Ovary (tissue), 9 donors: ENCODE data around the gene CRY1. TPM values are rescaled to one million over a fixed set of nuclear protein-coding genes. Genes with fewer than 3 reads are reported as not detected.

Experiments used
- DNase-seq, 5 donors: peaks; one replicate each; pipeline ENCODE4 v3.0.0-alpha.2; 2019 to 2020
- H3K27ac ChIP-seq, 2 donors: fragments of 200-600 bp; one replicate each; pipeline versions ENCODE4 v1.5.1 to v1.8.0; 2019 to 2022
- H3K27me3 ChIP-seq: fragments of 200-600 bp; one replicate; pipeline ENCODE4 v1.8.0; 2022
- H3K36me3 ChIP-seq: fragments of 200-600 bp; sonication (generic); one replicate; pipeline ENCODE4 v1.5.1; 2019
- H3K4me1 ChIP-seq: one replicate; pipeline ENCODE4 v1.8.1; 2013; ENCODE audit warnings: mild to moderate bottlenecking, moderate library complexity; ENCODE audit not compliant: insufficient read depth
- H3K4me3 ChIP-seq: fragments of 200-600 bp; sonication (generic); one replicate; pipeline ENCODE4 v1.5.1; 2017
- H3K9me3 ChIP-seq, 2 donors: fragments of 200-600 bp in 1 of 2; sonication (generic) in 1 of 2; one replicate each; pipeline versions ENCODE4 v1.5.1 to v1.8.1; 2013 to 2019; ENCODE audit warnings: mild to moderate bottlenecking in 1 of 2, moderate library complexity in 1 of 2
- EP300 ChIP-seq: sonication (generic); formaldehyde crosslinking; IDR thresholded peaks from one replicate; pipeline ENCODE4 v1.6.1; 2017; ENCODE audit warnings: antibody characterized with exemption
- POLR2A ChIP-seq: fragments of 450-650 bp; IDR thresholded peaks from one replicate; pipeline ENCODE4 v1.6.1; 2017; ENCODE audit warnings: antibody characterized with exemption, mild to moderate bottlenecking, moderate library complexity
- WGBS, 3 donors: extraction: QIAGEN DNeasy Blood & Tissue Kit in 1 of 3; methylation state at CpG; one replicate each; pipeline versions ENCODE4 v1.1.5 to v1.1.7; 2013 to 2017; 5-methylcytosine and 5-hydroxymethylcytosine counted together
- intact Hi-C, 4 donors: fragments of 100-400 bp; cut with DNase I; formaldehyde crosslinking; loops; one replicate each; pipeline versions ENCODE4 v1.11.0 to v1.15.1; 2022 to 2023
- polyA plus RNA-seq, 2 donors: library from polyadenylated mRNA; stranded (reverse); fragments of 200-250 nt in 1 of 2; fragments of 350-450 nt in 1 of 2; fragmentation: Illumina TruSeq in 1 of 2; extraction: RNeasy Lipid Tissue Mini Kit (QIAGEN cat#74804) in 1 of 2; gene quantifications; one replicate each; pipeline ENCODE4 v1.2.3, GENCODE V29; 2013 to 2014
- total RNA-seq, 7 donors: library from RNA; depleted of rRNA in 2 of 7; stranded (reverse); fragments of >200 nt in 2 of 7; fragmentation: NEBNext Ultra II Directional in 3 of 7; extraction: Animal tissue kit (Norgen Biotek cat#: 25700) in 3 of 7; gene quantifications; one replicate each; pipeline versions ENCODE4 v1.1.0 to v1.2.4, GENCODE V29; 2016 to 2023
- TF ChIP-seq, protein P1 (sequence below), 3 donors: fragments of 450-650 bp in 2 of 3; fragments of 200-600 bp in 1 of 3; IDR thresholded peaks; one replicate each; pipeline versions ENCODE4 v1.5.1 to v1.8.0; 2016 to 2022; ENCODE audit warnings: antibody characterized with exemption in 3 of 3, mild to moderate bottlenecking in 1 of 3
- donor health status: DM: no; HTN: no; CAD: no; lungs with moderate emphysema.
- donor health status: DM: no; HTN: no; CAD: no.
- donor health status: Bipolar disorder and iron deficiency.
- donor health status: DM: yes; HTN: yes; CAD: no.
- donor health status: DM: no; HTN: no; CAD: no.
- donor health status: DM: yes; HTN: yes; CAD: no.

Gene CRY1
- total and polyA plus RNA-seq, 9 donors = 8.3 to 49.1 (median 14.5) TPM

DNA sequence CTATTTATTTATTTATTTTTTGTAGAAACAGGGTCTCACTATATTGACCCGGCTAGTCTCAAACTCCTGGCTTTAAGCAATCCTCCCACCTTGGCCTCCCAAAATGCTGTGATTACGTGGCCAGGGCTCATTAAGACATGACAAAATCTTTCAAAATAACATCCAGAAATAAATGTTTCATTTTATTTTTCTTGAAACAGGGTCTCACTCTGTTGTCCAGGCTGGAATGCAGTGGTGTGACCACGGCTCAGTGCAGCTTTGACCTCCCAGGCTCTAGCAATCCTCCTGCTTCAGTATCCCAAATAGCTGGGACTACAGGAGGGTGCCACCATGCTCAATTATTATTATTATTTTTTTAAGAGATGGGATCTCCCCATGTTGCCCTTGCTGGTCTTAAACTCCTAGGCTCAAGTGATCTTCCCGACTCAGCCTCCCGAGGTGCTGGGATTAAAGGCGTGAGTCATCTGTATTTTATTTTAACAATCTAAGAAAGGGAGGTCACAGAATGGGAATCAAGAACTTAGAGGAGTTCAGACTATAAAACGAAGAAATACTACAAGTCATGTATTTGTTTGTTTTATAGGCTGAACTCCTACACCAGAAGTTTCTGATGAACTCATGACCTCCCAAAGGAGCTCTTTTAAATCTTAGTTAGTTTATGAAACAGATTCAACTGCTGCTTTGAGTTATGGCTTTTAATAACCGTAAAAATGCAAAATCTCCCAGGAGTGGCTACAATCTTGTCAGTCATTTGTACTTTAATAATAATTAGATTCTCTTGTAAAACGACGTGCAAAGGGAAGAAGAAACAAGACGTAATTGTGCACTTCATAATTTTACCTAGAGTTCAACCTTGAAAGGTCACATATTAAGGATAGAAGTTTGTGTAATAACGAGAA is 139.7 kb downstream of the CRY1 start:
- 66 to 80% (median 79%) methylated on average over 12 of the region's 12 CpGs for WGBS, 3 donors
- Histone ChIP-seq H3K27ac (no peak overlapping the region), H3K9me3 (no peaks in the 10 kb centered on the region), H3K36me3 (no peaks in the 10 kb centered on the region), H3K27me3 (no peaks in the 10 kb centered on the region), H3K4me1 (peaks cover under 1% of the 10 kb centered on the region), H3K4me3 (no peak overlapping the region)
- no peak for DNase-seq
- TF ChIP-seq POLR2A (no peak), EP300 (no peak)
- TF ChIP-seq, protein P1, sequence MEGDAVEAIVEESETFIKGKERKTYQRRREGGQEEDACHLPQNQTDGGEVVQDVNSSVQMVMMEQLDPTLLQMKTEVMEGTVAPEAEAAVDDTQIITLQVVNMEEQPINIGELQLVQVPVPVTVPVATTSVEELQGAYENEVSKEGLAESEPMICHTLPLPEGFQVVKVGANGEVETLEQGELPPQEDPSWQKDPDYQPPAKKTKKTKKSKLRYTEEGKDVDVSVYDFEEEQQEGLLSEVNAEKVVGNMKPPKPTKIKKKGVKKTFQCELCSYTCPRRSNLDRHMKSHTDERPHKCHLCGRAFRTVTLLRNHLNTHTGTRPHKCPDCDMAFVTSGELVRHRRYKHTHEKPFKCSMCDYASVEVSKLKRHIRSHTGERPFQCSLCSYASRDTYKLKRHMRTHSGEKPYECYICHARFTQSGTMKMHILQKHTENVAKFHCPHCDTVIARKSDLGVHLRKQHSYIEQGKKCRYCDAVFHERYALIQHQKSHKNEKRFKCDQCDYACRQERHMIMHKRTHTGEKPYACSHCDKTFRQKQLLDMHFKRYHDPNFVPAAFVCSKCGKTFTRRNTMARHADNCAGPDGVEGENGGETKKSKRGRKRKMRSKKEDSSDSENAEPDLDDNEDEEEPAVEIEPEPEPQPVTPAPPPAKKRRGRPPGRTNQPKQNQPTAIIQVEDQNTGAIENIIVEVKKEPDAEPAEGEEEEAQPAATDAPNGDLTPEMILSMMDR (IDR thresholded peaks at IDR 0.05) = no peak
- intact Hi-C loops = loop anchor here in 1 of 4 donors (10.0 kb wide), 1 partner anchor 141 kb away; the partner anchor contains the start of gene CRY1

DNA sequence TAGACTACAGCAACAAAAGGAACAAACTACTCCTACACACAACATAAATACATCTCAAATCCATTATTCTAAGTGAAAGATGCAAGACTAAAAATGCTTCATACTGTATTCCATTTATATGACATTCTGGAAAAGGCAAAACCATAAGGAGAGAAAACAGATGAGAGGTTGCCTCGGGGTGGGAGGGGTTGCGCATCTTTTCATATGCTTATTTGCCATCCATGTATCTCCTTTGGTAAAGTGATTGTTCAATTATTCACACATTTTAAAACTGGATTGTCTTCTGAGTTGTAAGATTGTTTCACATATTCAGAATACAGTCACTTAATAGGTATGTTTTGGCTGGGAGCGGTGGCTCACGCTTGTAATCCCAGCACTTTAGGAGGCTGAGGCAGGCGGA is 142.8 kb downstream of the CRY1 start:
- TF ChIP-seq POLR2A (no peak), EP300 (no peak)
- TF ChIP-seq, protein P1 (IDR thresholded peaks at IDR 0.05) = no peak
- Histone ChIP-seq H3K4me1 (no peaks in the 10 kb centered on the region), H3K4me3 (no peak overlapping the region), H3K27ac (no peak overlapping the region), H3K27me3 (no peaks in the 10 kb centered on the region), H3K36me3 (no peaks in the 10 kb centered on the region), H3K9me3 (no peaks in the 10 kb centered on the region)
- WGBS, 3 donors = 93 to 94% (median 94%) methylated on average over 5 of the region's 5 CpGs
- intact Hi-C loops = loop anchor here in 1 of 4 donors (10.0 kb wide), 1 partner anchor 144 kb away; the partner anchor contains the start of gene CRY1
- no peak for DNase-seq

DNA sequence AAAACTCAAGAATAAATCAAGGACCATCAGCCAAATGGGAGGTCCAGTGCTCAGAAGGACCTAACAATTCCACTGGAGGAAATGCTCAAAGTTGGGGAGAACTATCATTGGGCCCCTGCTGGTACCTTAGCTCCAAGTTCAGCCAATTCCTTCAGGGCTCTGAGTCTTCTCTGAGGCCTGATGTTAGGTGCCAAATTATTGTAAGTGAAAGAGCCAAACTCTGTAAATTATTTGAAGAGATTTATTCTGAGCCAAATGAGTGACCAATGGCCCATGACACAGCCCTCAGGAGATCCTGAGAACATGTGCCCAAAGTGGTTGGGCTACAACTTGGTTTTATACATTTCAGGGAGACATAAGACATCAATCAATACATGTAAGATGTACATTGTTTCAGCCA is 145.9 kb downstream of the CRY1 start:
- no peaks in the 10 kb centered on the region for H3K4me1 ChIP-seq
- H3K9me3 ChIP-seq = no peaks in the 10 kb centered on the region
- intact Hi-C loops = no loop called here
- no peak for DNase-seq
- H3K27me3 ChIP-seq = no peaks in the 10 kb centered on the region
- no peaks in the 10 kb centered on the region for H3K36me3 ChIP-seq
- TF ChIP-seq, protein P1 (IDR thresholded peaks at IDR 0.05) = no peak
- TF ChIP-seq EP300 (no peak), POLR2A (no peak)
- H3K4me3 ChIP-seq = no peak overlapping the region
- H3K27ac ChIP-seq = no peak overlapping the region

DNA sequence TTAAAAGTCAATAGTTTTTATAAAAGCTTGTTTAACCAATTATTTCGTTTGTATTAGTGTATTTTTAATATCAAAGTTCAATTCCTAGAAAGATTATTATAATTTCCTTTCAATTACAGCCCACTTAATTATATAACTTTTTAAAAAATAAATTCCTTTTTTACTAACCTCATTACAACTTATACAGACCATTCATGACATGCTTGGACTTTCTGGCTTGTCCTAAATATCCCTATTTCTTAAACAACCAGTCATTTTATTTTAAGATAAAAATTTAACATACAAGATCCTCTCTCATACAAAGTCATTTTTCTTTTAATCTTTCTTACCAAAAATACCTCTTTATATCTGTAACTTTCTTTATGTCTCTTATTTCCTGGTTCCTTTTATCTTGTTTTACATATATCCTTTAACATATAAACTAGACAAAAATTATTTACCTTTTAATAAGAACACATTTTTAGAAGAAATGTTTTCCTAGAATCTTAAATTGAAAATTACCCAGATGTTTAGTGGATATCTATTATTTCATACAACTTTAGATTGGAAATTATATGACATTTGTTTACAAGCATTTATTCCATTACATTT is 148.0 kb downstream of the CRY1 start:
- no peaks in the 10 kb centered on the region for H3K27me3 ChIP-seq
- no peaks in the 10 kb centered on the region for H3K36me3 ChIP-seq
- TF ChIP-seq POLR2A = no peak
- no peak for TF ChIP-seq EP300
- TF ChIP-seq, protein P1 (IDR thresholded peaks at IDR 0.05) = no peak
- H3K4me1 ChIP-seq = no peaks in the 10 kb centered on the region
- intact Hi-C loops = no loop called here
- H3K4me3 ChIP-seq = no peak overlapping the region
- H3K27ac ChIP-seq = no peak overlapping the region
- no peak for DNase-seq
- 8 to 15% (median 8%) methylated on average over 1 of the region's 1 CpG for WGBS, 3 donors
- H3K9me3 ChIP-seq = no peaks in the 10 kb centered on the region
